ENCODE measurements around the gene SERPINB2. TPM values are rescaled to one million over a fixed set of nuclear protein-coding genes. Genes with fewer than 3 reads are reported as not detected.

The SERPINB2 gene
- total RNA-seq, 1 experiment from 2014 or later: 2.5 TPM

GRCh38 chr18:63909870-63910269, 22.4 kb downstream of the SERPINB2 start:
- no peaks in the 10 kb centered on the region for H3K4me1 ChIP-seq (ENCODE audit: insufficient read depth, low read length, poor library complexity, severe bottlenecking)
- no peak for DNase-seq (ENCODE audit: low spot score)
- CTCF ChIA-PET: no interaction called here
- no peaks in the 10 kb centered on the region for H3K36me3 ChIP-seq (ENCODE audit: insufficient read depth, low read length, poor library complexity, severe bottlenecking)
- TF ChIP-seq EZH2 (IDR thresholded peaks at IDR 0.05; ENCODE audit: borderline replicate concordance, low read depth, low read length, poor library complexity, severe bottlenecking): no peak
- TF ChIP-seq CTCF (conservative IDR thresholded peaks at IDR 0.05; ENCODE audit: low read depth, low read length): no peak
- intact Hi-C loops (cut with micrococcal nuclease; ENCODE audit: unreplicated experiment): no loop called here
- no TSS peak for BruUV-seq (replicated peaks)
- no peak overlapping the region for H3K27ac ChIP-seq (ENCODE audit: low read depth, low read length, poor library complexity, severe bottlenecking)
- H3K4me3 ChIP-seq (ENCODE audit: low read depth, low read length, poor library complexity, severe bottlenecking): no peak overlapping the region
- no peaks in the 10 kb centered on the region for H3K9me3 ChIP-seq (ENCODE audit: low read depth, low read length, poor library complexity, severe bottlenecking)
- POLR2A ChIA-PET (ENCODE audit: low non-redundant PET): no interaction called here
- no peaks in the 10 kb centered on the region for H3K27me3 ChIP-seq (replicated peaks; ENCODE audit: insufficient read depth, low read depth, low read length, poor library complexity)

- CTCF ChIA-PET: no interaction called here
These were observed 30.3 kb downstream of the SERPINB2 start for GRCh38 chr18:63917817-63918216.

GRCh38 chr18:63922049-63922448, 34.5 kb downstream of the SERPINB2 start:
- H3K36me3 ChIP-seq (ENCODE audit: insufficient read depth, low read length, poor library complexity, severe bottlenecking): no peaks in the 10 kb centered on the region
- intact Hi-C loops (cut with micrococcal nuclease; ENCODE audit: unreplicated experiment): no loop called here
- H3K4me3 ChIP-seq (ENCODE audit: low read depth, low read length, poor library complexity, severe bottlenecking): no peak overlapping the region
- ChIA-PET POLR2A (ENCODE audit: low non-redundant PET) (no interaction called here), CTCF (no interaction called here)
- no peak for DNase-seq (ENCODE audit: low spot score)
- no peaks in the 10 kb centered on the region for H3K9me3 ChIP-seq (ENCODE audit: low read depth, low read length, poor library complexity, severe bottlenecking)
- peaks cover 3% of the 10 kb centered on the region for H3K27me3 ChIP-seq (replicated peaks; ENCODE audit: insufficient read depth, low read depth, low read length, poor library complexity)
- H3K27ac ChIP-seq (ENCODE audit: low read depth, low read length, poor library complexity, severe bottlenecking): no peak overlapping the region
- TF ChIP-seq CTCF (conservative IDR thresholded peaks at IDR 0.05; ENCODE audit: low read depth, low read length) (no peak), EZH2 (IDR thresholded peaks at IDR 0.05; ENCODE audit: borderline replicate concordance, low read depth, low read length, poor library complexity, severe bottlenecking) (no peak)
- H3K4me1 ChIP-seq (ENCODE audit: insufficient read depth, low read length, poor library complexity, severe bottlenecking): no peaks in the 10 kb centered on the region
- no TSS peak for BruUV-seq (replicated peaks)

More at GRCh38 chr18:63917817-63918216, 30.3 kb downstream of the SERPINB2 start:
- POLR2A ChIA-PET (ENCODE audit: low non-redundant PET): no interaction called here
- Histone ChIP-seq H3K27me3 (replicated peaks; ENCODE audit: insufficient read depth, low read depth, low read length, poor library complexity) (peaks cover 3% of the 10 kb centered on the region), H3K36me3 (ENCODE audit: insufficient read depth, low read length, poor library complexity, severe bottlenecking) (no peaks in the 10 kb centered on the region), H3K4me3 (ENCODE audit: low read depth, low read length, poor library complexity, severe bottlenecking) (no peak overlapping the region), H3K27ac (ENCODE audit: low read depth, low read length, poor library complexity, severe bottlenecking) (no peak overlapping the region), H3K4me1 (ENCODE audit: insufficient read depth, low read length, poor library complexity, severe bottlenecking) (no peaks in the 10 kb centered on the region), H3K9me3 (ENCODE audit: low read depth, low read length, poor library complexity, severe bottlenecking) (no peaks in the 10 kb centered on the region)
- no peak for TF ChIP-seq EZH2 (IDR thresholded peaks at IDR 0.05; ENCODE audit: borderline replicate concordance, low read depth, low read length, poor library complexity, severe bottlenecking)
- TF ChIP-seq CTCF (conservative IDR thresholded peaks at IDR 0.05; ENCODE audit: low read depth, low read length): no peak
- intact Hi-C loops (cut with micrococcal nuclease; ENCODE audit: unreplicated experiment): no loop called here
- DNase-seq (ENCODE audit: low spot score): no peak
- no TSS peak for BruUV-seq (replicated peaks)
